ENCODE measurements around the gene UBE2S. TPM values are rescaled to one million over a fixed set of nuclear protein-coding genes. Genes with fewer than 3 reads are reported as not detected.

Gene UBE2S
- total RNA-seq, 4 donors from 2014 or later = 4.1 to 12.8 (median 8.6) TPM

DNA sequence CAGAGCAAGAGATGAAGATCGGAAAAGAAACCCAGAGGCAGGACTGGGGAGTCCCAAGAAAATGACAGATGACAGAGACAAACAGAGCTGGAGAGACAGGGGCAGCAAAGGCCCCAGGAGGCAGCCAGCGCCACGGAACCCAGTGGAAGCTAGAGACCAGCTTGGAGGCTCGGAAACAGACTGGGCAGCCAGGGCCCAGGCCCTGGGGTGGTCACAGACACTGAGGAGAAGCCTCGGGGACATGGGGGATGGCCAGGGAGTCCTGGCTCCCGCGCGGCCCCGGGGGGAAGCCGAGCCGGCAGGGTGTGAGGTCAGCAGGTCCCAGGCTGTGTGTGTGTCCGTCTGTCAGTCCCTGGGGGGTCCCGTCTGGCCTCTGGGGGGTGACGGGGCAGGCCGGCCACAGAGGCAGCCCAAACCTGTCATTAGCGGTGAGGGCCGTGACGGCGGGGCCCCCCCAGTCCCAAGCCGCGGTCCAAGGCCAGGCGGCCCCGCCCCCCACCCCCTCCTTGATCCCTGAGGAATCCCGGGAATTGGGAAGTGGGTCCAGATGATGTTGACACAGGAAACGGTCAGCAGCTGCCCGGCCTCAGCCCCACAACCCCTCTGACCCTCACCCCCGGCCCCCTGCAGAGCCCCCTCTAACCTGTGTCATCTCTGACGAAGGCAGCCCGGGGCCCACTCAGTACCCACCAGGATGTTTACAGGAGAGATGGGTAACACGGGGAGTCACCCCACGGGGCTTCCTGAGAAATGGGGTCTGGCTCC lies 33.4 kb downstream of the UBE2S start:
- TF ChIP-seq CTCF (IDR thresholded peaks at IDR 0.05; ENCODE audit: low read depth) = no peak

- no peak for TF ChIP-seq CTCF (IDR thresholded peaks at IDR 0.05; ENCODE audit: low read depth)
Observed at GRCh38 chr19:55373306-55373992, 34.1 kb downstream of the UBE2S start.

- TF ChIP-seq CTCF (IDR thresholded peaks at IDR 0.05; ENCODE audit: low read depth) = no peak
Observed at GRCh38 chr19:55372316-55373081, 35.1 kb downstream of the UBE2S start.

DNA sequence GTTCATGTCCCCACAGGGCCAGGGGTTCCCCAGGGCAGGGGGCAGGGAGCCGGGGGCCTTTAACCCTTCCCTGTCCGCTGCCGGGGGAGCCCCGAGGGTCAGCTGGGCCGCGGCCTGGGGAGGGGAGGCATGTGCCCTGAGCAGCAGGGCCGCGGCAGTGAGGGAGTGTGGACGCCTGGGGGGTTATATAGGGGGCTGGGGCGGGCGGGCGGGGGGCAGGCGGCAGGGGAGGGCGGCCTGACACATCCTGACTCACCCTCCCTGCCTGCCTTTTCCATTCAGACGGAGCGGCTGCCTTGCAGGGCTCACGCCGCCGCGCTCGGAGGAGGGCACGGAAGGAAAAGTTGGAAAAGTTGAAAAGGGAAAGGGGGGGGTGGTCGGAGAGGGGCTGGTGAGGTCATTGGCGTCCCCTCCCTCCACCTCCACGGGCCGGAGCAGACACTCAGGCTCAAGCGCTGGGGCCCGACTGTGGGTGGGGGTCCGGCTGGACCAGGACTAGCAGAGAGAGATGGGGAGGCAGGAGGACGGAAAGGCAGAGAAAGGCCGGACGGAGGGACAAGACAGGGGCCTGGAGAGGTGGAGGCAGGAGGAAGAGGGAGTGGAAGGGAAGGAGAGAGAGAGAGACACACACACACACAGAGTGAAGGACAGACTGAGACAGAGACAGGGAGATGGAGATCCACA lies 37.1 kb downstream of the UBE2S start, which contains the start of gene IL11:
IL11 (minus strand) TSS at position 159 of the 684 bp plus-strand sequence; CDS start at position 6, 153 bp downstream.
- no peak for TF ChIP-seq CTCF (IDR thresholded peaks at IDR 0.05; ENCODE audit: low read depth)

GRCh38 chr19:55369653-55370304 lies 37.8 kb downstream of the UBE2S start:
- no peak for TF ChIP-seq CTCF (IDR thresholded peaks at IDR 0.05; ENCODE audit: low read depth)

DNA sequence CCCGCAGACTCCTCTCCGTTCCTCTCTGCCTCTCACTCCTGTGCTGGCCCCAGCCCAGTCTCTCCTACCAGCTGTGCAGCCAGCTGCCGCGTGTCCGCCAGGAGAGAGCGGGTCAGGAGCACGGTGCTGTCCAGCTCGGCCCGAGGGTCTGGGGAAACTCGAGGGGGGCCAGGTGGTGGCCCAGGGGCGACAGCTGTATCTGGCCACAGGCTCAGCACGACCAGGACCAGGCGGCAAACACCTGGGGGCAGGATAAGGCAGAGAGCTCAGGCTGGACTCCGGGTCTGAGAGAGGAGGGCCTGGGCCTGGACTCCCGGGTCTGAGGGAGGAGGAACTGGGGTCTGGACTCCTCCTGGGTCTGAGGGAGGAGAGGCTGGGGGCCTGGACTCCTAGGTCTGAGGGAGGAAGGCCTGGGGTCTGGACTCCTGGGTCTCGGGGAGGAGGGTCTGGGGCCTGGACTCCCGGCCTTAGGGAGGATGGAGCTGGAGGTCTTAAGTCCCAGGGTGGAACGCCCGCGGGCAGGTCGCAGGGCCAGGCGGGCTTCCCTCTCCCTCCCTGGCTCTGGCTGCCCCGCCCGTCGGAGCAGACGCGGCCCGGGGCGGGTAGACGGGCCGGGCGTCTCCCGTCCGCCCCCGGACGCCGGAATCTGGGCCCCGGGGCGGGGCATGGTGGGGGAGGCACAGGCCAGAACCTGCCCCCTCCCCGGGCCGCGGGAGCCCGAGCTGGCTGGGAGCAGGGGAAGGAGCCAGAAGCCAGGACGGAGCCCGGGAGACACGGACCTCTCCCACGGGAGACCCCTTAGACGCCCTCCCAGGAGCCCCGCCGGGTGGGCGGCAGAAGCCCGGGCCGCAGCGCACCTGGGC lies 38.7 kb downstream of the UBE2S start:
- no peak for TF ChIP-seq CTCF (IDR thresholded peaks at IDR 0.05; ENCODE audit: low read depth)
